ENCODE measurements around the gene MKNK1.

The MKNK1 gene

DNA sequence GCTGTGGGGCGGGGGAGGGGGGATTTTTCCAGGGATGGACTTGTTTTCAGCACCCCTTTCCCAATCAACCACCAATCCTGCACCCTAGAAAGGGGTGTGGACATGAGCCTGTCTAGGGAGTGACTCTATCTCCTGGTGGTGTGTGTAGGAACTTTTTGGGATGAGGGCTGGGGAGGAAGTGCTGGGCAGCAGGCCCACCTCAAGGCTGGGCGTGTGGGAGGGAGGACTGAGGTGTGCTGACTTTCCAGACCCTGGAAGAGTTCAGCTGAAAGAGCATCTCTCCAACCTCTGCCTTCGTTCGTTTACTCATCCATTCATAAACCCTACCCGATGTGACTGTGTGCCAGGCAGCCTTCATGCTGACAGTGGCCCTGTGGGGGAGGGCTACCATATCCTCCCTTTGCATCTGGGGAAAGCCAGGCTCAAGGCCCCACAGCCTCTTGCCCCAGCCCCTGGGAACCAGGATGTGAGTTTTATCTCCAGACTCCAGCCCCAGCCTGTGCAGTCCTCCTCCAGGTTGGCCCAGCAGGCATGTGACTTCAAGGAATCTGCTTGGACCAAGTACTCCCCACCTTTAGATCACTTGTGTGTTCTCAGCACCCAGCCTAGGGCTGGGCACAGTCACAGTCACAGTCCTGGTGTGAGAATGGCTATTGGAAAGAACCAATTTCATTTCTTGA lies 59.4 kb downstream of the MKNK1 start:
- DNase-seq (ENCODE audit: low read depth in 3 of 3, low spot score in 1 of 3): no peak

DNA sequence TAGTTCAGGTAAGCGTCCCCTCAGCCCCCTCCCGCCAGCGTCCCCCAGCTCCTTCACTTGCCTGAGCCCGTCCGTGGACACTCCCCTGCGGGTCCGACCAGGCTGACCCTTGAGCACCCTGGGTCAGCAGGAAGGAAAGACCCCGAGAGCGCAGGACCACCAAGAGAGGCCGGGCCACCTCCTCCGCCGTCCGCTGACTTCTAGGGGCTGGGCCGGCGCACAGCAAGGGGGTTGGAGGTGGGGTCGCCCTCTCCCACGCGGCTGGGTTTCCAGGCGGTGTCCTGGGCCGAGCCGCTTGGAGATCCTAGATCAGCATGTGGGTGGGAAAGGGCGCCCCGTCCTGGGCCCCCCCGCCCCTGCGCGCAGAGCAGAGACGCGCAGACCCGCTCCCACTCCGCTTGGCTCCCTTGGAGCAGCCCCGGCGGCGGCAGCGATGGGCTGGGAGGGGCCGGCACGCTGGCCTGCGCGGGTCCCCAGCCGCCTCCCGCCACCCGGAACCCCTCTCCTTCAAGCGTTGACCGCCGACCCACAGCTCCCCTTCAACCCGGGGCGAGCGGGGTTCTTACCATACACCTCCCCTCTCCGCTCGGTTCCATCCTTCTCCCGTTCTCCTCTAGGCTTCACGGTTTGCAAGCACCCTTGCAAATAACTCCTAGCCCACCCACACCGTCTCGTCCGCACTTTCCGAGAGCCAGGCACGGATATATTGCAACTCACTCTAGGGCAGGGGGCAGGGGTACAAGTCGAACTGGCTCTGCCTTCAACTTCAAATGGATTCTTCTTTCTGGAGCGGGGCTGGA lies 60.1 kb downstream of the MKNK1 start:
- no peak for DNase-seq (ENCODE audit: low read depth in 3 of 3, low spot score in 1 of 3)

DNA sequence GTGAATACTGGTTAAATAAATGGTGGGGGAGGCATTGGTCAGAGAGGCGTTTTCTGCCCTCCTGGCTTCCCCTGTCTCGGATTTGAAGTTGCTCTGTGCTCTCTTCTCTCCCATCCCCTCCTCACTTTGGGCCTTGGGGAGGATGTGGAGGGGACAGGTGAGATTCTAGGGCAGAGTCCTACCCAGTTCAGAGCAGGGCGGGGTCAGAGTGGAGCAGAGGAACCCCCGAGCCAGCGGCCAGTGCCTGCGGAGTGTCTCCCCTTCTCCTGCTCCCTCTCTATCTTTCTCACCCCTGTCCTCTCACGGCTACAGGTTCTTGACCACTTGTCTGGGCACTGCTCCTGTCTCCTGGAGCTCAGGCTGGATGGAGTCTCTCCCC lies 60.7 kb downstream of the MKNK1 start:
- no peak for DNase-seq (ENCODE audit: low read depth in 3 of 3, low spot score in 1 of 3)

DNA sequence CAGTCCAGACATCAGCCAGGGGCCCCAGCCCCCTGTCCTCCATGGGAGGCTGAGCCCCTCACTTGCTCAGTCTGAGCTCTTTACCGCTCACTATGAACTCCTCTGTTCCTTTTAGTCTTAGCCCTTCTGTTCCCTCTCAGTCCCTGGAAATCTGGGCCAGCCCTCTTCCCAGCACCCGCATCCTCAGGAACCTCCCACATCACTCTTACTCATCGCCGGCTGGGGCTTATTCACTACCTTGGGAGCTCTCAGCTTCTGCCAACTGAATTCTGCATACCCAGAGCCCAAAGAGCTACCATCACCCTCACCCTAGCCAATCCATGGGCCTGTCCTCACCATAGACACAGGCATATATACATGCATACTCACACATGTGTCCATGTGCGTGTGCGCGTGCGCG lies 64.1 kb downstream of the MKNK1 start:
- DNase-seq (ENCODE audit: low read depth in 3 of 3, low spot score in 1 of 3): no peak

DNA sequence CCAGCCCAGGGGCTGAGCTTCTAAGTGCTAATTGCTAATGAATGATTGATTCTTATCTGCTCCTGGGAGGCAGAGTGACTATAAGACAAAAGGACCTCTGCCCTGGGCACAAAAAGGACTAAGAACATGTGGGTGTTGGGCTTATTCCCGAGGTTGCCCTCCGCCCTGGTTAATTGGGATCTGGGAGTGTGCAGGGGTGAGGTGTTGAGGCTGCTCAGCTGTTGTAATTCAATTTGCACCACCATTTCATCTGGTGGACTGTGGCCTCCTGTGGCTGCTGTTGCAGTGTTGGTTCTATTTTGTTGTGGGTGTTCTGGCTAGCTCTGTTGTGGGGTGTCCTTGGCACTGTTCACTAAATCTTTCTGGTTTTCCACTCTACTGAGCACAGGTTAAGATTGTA lies 65.9 kb downstream of the MKNK1 start:
- no peak for DNase-seq (ENCODE audit: low read depth in 3 of 3, low spot score in 1 of 3)

DNA sequence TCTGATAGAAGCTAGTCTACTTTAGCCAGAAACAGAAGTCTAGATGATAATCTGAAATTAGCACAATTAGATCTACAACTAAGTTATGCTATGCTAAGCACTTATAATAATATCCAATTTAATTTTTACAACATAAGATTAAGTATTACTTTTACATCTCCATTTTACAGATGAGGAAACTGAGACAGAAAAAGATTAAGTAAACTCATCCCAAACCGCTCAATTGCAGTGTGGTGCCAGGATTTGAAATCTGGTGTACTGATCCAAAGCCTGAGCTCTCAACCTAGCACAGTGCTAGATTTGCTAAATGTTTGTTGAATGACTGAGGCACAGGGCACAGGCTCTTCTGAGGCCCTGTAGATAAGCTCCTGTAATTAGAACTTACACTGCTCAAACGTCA lies 66.4 kb downstream of the MKNK1 start:
- no peak for DNase-seq (ENCODE audit: low read depth in 3 of 3, low spot score in 1 of 3)

DNA sequence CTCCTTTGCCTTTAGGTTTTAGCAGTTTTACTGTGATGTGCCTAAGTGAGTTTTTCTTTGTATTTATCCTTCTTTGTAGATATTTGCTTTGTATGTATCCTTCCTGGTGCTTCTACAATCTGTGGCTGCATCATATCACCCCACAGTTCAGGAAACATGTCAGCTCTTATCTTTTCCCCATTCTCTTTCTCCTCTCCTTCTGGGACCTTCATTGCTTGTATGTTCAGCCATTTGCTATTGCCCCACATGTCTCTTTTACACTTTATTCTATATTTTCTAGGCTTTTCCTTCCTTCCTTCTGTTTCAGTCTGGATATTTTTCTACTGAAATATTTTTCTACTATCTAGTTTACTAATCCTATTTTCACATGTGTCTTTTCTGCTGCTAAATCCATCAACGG lies 67.5 kb downstream of the MKNK1 start:
- no peak for DNase-seq (ENCODE audit: low read depth in 3 of 3, low spot score in 1 of 3)

DNA sequence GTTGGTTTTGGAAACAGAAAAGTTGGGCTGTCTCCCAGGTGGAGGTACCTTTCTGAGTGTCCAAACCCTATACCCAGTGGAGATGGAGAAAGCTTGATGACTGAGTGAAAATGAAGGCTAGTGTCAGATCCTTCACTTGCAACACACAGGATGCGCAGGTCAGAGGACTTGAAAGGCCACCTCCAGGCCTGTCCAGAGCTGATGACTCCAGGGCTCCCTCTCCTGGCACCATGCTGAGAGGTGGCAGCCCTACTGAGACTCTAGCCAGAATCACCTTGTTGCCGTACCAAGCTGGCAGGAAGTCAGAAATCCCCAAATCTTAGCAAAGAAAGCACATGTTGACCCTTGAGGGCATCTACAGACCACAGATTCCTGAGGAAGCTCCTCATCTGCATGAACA lies 69.0 kb downstream of the MKNK1 start:
- DNase-seq (ENCODE audit: low read depth in 3 of 3, low spot score in 1 of 3): no peak

DNA sequence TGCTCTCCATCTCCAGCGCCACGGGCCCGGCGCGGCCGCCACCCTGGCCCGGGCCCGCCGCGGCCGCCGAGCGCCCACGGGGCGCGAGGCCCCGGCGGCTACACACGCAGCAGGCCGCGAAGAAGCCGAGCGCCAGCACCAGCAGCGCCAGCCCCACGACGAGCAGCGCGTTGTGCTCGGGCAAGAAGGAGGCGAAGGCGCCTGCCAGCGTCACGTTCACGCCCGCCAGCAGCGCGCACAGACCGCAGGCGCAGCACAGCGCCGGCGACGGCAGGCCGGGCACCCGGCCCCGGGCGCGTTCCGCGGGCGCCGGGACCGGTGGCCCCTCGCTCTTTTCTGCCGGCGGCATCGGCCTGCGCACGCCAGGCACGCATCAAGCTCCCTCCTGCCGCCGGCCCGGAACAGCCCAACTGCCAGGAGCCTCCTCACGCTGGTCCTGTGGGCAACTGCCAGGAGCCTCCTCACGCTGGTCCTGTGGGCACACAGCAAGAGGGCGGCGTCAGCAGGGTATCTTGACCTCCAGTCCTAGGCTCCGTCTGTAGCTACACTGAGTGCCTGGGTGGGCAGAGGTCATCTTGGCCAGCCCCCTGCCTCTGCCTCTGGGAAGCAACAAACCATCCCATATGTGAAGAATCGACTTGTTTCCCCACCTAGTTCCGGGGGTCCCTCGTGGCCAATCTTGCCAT lies 70.7 kb downstream of the MKNK1 start:
- DNase-seq (ENCODE audit: low read depth in 3 of 3, low spot score in 1 of 3): peak in 2 of 3 donors; percentile 21 to 35

DNA sequence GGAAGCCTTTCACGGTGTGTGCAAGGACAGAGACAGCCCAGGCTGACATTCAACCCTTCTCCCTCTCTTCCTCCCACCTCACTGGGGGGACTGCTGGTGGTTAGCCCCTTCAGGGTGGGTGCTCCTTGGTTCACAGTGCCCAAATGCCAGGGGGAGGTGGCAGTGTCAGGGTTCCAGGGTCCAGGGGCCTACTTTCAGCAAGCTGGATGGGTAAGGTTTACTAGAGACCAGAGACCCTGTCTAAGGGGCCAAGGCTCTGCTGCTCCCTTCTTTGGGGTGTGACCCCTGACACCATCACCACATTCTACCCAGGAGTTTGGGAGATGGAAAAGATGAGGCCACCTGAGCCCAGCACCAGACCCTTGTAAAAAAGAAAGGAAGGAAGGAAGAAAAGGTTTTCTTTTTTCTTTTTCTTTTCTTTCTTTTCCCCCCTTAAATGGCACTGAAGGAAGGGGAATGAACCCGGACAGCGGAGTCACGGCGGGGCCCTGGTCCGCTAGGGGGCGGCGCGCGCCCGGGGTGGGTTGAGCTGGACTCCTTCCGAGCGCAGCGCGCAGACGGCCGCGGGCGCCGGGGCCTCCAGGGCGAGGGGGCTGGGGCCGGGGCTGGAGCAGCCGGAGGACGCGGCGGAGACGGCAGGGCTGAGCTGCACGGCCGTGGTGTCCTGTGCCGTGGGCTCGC lies 71.4 kb downstream of the MKNK1 start:
- peak; percentile 13 to 67 (median 44) for DNase-seq (ENCODE audit: low read depth in 3 of 3, low spot score in 1 of 3)

DNA sequence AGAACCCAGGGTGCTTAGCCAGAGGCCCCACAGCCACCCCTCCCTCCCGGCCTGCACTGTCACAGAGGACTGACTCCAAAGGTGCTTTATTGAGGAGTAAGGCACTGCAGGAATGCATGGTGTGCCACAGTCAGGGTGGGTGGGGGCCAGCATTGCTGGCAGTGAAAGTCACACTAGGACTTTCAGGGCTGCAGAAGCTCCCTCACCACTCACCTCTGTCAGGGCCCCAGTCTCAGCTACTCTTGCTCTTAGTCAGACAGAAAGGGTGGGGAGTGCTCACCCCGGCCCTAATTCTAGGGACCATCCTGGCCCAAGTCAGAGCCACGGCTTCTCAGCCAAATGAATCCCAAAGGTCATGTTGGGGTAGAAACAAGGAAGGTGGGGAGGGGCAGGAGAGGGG lies 72.0 kb downstream of the MKNK1 start:
- no peak for DNase-seq (ENCODE audit: low read depth in 3 of 3, low spot score in 1 of 3)

DNA sequence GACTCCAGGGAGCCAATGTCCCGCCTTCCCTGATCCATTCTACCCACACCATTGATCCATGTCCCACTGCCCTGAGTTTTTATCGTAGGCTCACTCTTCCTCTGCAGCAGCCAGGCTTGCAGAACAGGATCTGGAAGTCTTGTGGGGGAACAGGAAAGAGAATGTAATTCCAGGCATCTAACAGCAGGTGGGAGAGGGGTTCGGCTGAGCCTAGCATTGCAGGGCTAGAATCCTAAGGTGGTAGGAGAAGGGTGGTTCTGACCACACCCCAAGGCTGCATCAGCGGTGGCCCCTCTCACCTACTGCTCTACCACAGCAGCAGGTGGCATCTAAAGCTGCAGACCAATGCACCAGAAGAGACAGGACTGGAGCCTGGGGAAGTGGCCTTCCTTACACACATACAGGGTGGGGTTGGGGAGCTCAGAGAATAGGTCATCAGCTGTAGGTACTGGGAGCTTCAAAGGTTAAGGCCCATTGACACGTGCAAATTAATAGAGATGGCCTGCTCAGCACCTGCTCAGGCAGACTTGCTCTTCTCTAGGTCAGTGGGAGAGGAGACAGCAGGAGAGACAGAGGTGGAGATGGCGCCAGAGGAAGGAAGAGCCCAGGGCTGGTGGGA lies 73.2 kb downstream of the MKNK1 start:
- DNase-seq (ENCODE audit: low read depth in 3 of 3, low spot score in 1 of 3): no peak

DNA sequence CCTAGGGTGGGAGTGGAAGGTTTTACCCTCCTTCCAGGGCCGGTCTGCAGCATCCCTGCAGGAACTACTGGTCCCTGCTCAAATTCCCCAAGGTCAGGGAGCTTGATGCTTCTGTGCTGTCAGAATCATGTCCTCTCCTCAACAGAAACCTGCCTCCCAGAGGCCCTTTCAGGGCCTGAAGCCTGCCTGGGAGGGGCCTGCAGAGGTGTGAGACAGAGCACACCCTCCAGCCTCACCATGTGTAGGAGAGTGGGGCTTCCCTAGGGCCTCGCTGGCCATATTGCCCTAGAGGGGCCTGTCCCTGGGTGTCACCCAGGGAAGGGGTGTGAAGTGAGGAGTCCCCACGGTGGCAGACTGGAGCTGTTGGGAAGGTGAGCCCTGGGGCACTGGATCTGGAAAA lies 73.8 kb downstream of the MKNK1 start:
- no peak for DNase-seq (ENCODE audit: low read depth in 3 of 3, low spot score in 1 of 3)

DNA sequence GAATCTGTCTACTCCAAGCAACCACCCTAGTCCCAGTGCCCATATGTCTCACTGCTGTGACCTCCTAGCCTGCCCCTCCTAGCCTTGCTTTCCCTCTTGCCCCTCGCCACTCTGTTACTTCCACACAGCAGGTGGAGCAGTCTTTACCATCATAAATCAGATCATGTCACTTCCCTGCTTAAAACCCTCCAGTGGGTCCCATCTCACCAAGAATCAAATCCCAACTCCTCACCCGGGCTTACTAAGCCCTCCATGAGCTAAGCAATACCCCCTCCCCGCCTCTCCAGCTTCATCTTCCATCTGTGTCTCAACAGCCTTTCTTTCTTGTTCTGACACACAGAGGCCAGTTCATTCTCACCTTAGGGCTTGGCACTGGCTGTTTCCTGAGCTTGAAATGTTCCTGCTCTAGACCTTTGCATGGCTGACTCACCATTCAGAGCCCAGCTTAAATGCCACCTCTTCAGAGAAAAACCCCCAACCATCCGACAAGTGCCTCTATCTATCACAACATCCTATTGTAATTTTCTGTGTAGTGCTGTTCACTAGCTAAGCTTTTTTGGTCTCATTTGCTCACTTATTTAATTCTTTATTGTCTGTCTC lies 74.9 kb downstream of the MKNK1 start:
- no peak for DNase-seq (ENCODE audit: low read depth in 3 of 3, low spot score in 1 of 3)

DNA sequence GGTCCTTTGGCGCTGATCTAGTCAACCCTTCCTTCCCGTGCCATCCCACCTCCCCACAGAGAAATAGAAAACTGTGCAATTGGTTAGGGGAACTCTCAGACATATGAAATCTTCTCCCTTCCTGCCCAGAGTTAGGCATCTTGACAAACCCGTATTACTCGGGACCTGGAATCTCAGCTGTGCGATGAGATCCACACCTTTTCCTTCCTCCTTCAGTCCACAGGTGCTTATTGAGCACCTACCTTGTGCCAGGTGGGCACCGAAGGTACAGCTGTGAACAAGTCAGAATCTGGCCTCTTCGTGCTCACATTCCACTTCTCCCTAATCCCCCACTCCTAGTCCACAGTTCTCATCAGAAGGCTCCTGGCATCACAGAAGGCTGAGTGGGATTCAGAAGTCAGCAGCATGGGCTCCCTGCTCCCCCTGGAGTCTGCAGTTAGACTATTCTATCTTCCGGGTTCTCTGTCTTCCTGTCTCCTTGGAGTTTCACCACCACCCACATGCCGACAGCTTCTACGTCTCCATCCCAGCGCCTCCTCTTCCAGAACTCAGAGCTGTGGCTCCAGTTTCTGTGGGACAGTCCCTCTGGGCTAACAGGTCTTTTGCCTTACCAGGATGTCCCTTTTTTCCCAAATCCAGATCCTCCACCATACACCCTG lies 75.6 kb downstream of the MKNK1 start:
- no peak for DNase-seq (ENCODE audit: low read depth in 3 of 3, low spot score in 1 of 3)

DNA sequence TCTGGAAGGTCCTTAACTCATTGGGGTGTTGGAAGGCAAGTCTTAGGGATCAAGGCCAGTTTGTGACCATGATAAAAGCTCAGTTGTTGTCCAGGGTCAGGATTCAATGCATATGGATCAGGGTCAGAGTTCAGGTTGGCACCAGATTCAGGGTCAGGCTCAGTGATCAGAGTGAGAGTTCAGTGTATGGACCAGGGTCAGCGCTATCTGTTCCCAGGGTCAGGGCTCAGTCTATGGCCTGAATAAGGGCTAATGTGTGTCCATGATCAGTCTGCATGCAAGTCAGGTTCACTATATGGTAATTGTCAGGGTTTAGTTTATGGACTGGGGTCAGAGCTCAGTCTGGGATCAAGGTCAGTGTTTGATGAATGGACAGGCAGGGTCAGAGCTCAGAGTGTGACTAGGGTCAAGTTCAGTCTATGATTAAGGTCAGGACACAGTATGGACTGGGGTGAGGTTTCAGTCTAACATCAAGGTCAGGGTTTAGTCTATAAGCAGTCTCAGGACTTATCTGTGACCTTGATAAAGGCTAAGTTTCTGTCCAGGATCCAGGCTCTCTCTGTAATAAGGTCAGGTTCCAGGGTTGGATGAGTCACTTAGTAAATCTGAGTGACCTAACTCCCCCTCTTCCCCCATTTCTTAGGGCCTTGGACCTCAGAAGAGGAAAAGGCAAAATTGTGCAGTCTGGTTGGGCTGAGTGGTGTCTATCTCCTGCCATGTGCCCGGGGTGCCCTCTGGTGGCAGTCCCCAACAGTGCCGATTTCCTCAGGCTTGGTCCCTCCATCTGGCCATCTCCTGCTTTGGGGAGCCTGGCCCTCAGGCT lies 76.4 kb downstream of the MKNK1 start:
- DNase-seq (ENCODE audit: low read depth in 3 of 3, low spot score in 1 of 3): peak; percentile 22 to 64 (median 36)

DNA sequence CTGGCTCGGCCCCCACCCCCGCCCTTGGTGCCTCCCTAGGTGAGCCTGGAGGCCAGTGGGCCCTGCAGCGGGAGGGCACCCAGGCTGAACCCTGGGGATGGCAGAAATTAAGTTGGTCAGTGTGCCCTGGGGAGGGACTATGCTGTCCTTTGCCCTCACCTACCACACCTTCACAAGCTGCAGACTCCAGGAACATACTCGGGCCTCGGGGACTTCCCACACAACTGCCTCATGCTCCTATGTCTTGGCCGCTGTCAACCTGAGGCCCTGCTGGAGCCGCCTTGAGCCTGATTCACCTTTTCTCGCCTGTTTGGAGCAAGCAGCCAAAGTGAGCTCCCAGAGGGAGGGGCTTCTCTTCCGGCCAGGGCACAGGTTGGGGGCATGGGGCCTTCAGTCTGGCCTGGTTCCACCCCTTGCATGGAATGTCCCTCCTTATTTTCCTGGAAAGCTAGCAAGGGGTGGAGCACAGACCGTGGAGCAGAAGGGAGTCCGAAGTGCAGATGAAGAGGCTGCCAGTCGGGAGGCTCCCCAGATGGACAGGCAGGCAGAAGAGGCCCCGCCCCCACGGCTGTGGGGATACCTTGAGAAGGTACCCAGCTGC lies 77.3 kb downstream of the MKNK1 start:
- no peak for DNase-seq (ENCODE audit: low read depth in 3 of 3, low spot score in 1 of 3)

DNA sequence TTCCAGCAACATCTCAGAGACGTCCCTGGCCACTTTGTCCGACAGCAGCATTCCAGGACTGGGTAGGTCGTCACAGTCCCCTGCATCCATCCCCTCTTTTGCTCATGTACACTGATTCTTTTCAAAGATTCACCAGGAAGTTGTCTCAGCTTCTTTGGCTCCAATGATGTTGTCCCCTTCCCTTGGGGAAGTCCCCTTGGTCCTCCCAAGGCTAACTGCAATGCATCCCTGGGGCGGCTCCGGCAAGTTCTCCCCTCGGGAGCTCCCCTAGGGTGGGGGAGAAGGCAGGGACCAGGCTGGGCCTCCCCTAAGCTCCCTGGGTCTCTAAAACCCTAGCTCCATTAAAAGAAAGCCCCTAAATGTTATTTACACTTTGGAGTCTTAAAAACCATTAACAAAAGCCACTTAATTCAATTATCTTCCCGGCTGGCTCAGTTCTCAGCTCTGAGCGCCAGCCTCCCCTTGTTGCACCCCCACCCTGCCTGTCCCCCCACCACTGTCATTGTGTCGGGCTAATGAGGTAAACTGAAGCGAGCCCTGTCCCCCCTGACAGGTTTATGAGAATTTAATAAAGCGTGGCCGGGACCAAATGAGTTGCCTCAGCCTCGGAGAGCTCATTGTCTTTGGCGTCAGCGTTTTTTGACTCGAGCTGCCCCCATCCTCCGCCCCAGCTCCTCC lies 77.9 kb downstream of the MKNK1 start:
- DNase-seq (ENCODE audit: low read depth in 3 of 3, low spot score in 1 of 3): no peak
